Brain microvascular endothelial cell (primary cell): ENCODE measurements around the gene CCDC182.

Experiments used
- DNase-seq: peaks from one replicate; pipeline ENCODE4 v3.0.0-alpha.2; 2020
- H3K27ac ChIP-seq: fragments of 250-450 bp; sonication (Bioruptor Pico); 2 replicates; pipeline ENCODE4 v1.5.1; 2020; ENCODE audit warnings: mild to moderate bottlenecking, moderate library complexity
- H3K27me3 ChIP-seq: fragments of 250-450 bp; sonication (Bioruptor Pico); replicated peaks from 2 replicates; pipeline ENCODE4 v1.5.1; 2020; ENCODE audit warnings: mild to moderate bottlenecking
- H3K36me3 ChIP-seq: fragments of 250-450 bp; sonication (Bioruptor Pico); replicated peaks from 2 replicates; pipeline ENCODE4 v1.5.1; 2020; ENCODE audit warnings: mild to moderate bottlenecking
- H3K4me3 ChIP-seq: 2 replicates; pipeline ENCODE4 v1.5.1; 2011; ENCODE audit warnings: low read depth, mild to moderate bottlenecking, control low read depth, low read length, moderate library complexity
- CTCF ChIP-seq: IDR thresholded peaks from 2 replicates; pipeline ENCODE4 v1.5.1; 2011; ENCODE audit warnings: low read depth, mild to moderate bottlenecking, moderate library complexity, low read length, control low read depth, inconsistent platforms; ENCODE audit errors: missing control alignments
- in situ Hi-C: cut with HindIII; loops from 2 replicates; pipeline ENCODE4 v1.10.0; 2017; ENCODE audit warnings: low sequenced_read_pairs, low pct_ligation_motif_present

CCDC182 gene

GRCh38 chr17:57699751-57700219 lies 45.3 kb downstream of the CCDC182 start:
- no peak for DNase-seq
- TF ChIP-seq CTCF, result no peak
- no peak overlapping the region for H3K4me3 ChIP-seq
- H3K27ac ChIP-seq, result no peak overlapping the region
- H3K36me3 ChIP-seq, result no peaks in the 10 kb centered on the region
- in situ Hi-C loops, result no loop called here
- H3K27me3 ChIP-seq, result no peaks in the 10 kb centered on the region

- Histone ChIP-seq H3K36me3 (no peaks in the 10 kb centered on the region), H3K27ac (no peak overlapping the region), H3K4me3 (no peak overlapping the region), H3K27me3 (no peaks in the 10 kb centered on the region)
- no peak for DNase-seq
- TF ChIP-seq CTCF, result no peak
- in situ Hi-C loops, result no loop called here
Observed at GRCh38 chr17:57697891-57698711, 47.0 kb downstream of the CCDC182 start.

GRCh38 chr17:57697197-57697596 lies 47.9 kb downstream of the CCDC182 start:
- in situ Hi-C loops, result no loop called here
- H3K36me3 ChIP-seq, result no peaks in the 10 kb centered on the region
- no peaks in the 10 kb centered on the region for H3K27me3 ChIP-seq
- H3K27ac ChIP-seq, result no peak overlapping the region
- no peak for DNase-seq
- no peak for TF ChIP-seq CTCF
- H3K4me3 ChIP-seq, result no peak overlapping the region

- no peak overlapping the region for H3K4me3 ChIP-seq
Observed at GRCh38 chr17:57696050-57696449, 49.0 kb downstream of the CCDC182 start.

More at GRCh38 chr17:57696050-57696449, 49.0 kb downstream of the CCDC182 start:
- TF ChIP-seq CTCF, result no peak
- no peak for DNase-seq
- Histone ChIP-seq H3K27me3 (no peaks in the 10 kb centered on the region), H3K27ac (no peak overlapping the region), H3K36me3 (no peaks in the 10 kb centered on the region)
- in situ Hi-C loops, result no loop called here
